ENCODE data around the gene RIOK1.

The RIOK1 gene

GRCh38 chr6:7439228-7439627 is 49.6 kb downstream of the RIOK1 start:
- H3K9me3 ChIP-seq (ENCODE audit: insufficient read depth, low read length) = no peaks in the 10 kb centered on the region
- H3K27ac ChIP-seq (ENCODE audit: low read length) = peak overlapping the region; percentile 41; the same call in 1 of the 2 replicates
- H3K27me3 ChIP-seq (ENCODE audit: low read depth, low read length) = no peaks in the 10 kb centered on the region
- no peak overlapping the region for H3K9ac ChIP-seq (ENCODE audit: low read length)
- no peak overlapping the region for H2AFZ ChIP-seq (ENCODE audit: low read depth, low read length)
- H4K20me1 ChIP-seq (ENCODE audit: insufficient read depth, low read length) = no peaks in the 10 kb centered on the region
- no peaks in the 10 kb centered on the region for H3K36me3 ChIP-seq (replicated peaks; ENCODE audit: low read depth, low read length)
- no peaks in the 10 kb centered on the region for H3K79me2 ChIP-seq (ENCODE audit: low read length)
- H3K4me2 ChIP-seq (ENCODE audit: low read length) = peak overlapping the region; percentile 38
- H3K4me1 ChIP-seq (ENCODE audit: low read length) = peaks cover 21% of the 10 kb centered on the region
- H3K4me3 ChIP-seq (ENCODE audit: low read length) = 0 out of 2 replicates have a peak overlapping the region, but pooled peaks have one; percentile 9
- TF ChIP-seq EZH2phosphoT487 (IDR thresholded peaks at IDR 0.05; ENCODE audit: low read depth) (no peak), CTCF (IDR thresholded peaks at IDR 0.05; ENCODE audit: low read depth, low read length) (no peak)

GRCh38 chr6:7440476-7440875 is 50.9 kb downstream of the RIOK1 start:
- no peak overlapping the region for H2AFZ ChIP-seq (ENCODE audit: low read depth, low read length)
- H3K36me3 ChIP-seq (replicated peaks; ENCODE audit: low read depth, low read length) = no peaks in the 10 kb centered on the region
- TF ChIP-seq CTCF (IDR thresholded peaks at IDR 0.05; ENCODE audit: low read depth, low read length) = no peak
- TF ChIP-seq EZH2phosphoT487 (IDR thresholded peaks at IDR 0.05; ENCODE audit: low read depth) = no peak
- H3K4me1 ChIP-seq (ENCODE audit: low read length) = peaks cover 21% of the 10 kb centered on the region
- H3K4me2 ChIP-seq (ENCODE audit: low read length) = no peak overlapping the region
- H3K27me3 ChIP-seq (ENCODE audit: low read depth, low read length) = no peaks in the 10 kb centered on the region
- H3K79me2 ChIP-seq (ENCODE audit: low read length) = no peaks in the 10 kb centered on the region
- H3K27ac ChIP-seq (ENCODE audit: low read length) = no peak overlapping the region
- H4K20me1 ChIP-seq (ENCODE audit: insufficient read depth, low read length) = no peaks in the 10 kb centered on the region
- H3K9me3 ChIP-seq (ENCODE audit: insufficient read depth, low read length) = no peaks in the 10 kb centered on the region
- H3K4me3 ChIP-seq (ENCODE audit: low read length) = no peak overlapping the region
- H3K9ac ChIP-seq (ENCODE audit: low read length) = no peak overlapping the region

GRCh38 chr6:7441048-7441775 is 51.6 kb downstream of the RIOK1 start:
- Histone ChIP-seq H3K4me2 (ENCODE audit: low read length) (no peak overlapping the region), H3K4me1 (ENCODE audit: low read length) (peaks cover 21% of the 10 kb centered on the region), H3K27ac (ENCODE audit: low read length) (no peak overlapping the region), H3K9me3 (ENCODE audit: insufficient read depth, low read length) (no peaks in the 10 kb centered on the region), H3K79me2 (ENCODE audit: low read length) (no peaks in the 10 kb centered on the region), H4K20me1 (ENCODE audit: insufficient read depth, low read length) (no peaks in the 10 kb centered on the region), H3K4me3 (ENCODE audit: low read length) (no peak overlapping the region), H3K9ac (ENCODE audit: low read length) (no peak overlapping the region), H3K36me3 (replicated peaks; ENCODE audit: low read depth, low read length) (no peaks in the 10 kb centered on the region), H2AFZ (ENCODE audit: low read depth, low read length) (no peak overlapping the region), H3K27me3 (ENCODE audit: low read depth, low read length) (no peaks in the 10 kb centered on the region)
- TF ChIP-seq CTCF (IDR thresholded peaks at IDR 0.05; ENCODE audit: low read depth, low read length) (no peak), EZH2phosphoT487 (IDR thresholded peaks at IDR 0.05; ENCODE audit: low read depth) (no peak)

- Histone ChIP-seq H3K4me2 (ENCODE audit: low read length) (0 out of 2 replicates have a peak overlapping the region, but pooled peaks have one; percentile 22), H3K36me3 (replicated peaks; ENCODE audit: low read depth, low read length) (no peaks in the 10 kb centered on the region), H3K9ac (ENCODE audit: low read length) (no peak overlapping the region), H3K79me2 (ENCODE audit: low read length) (no peaks in the 10 kb centered on the region), H3K9me3 (ENCODE audit: insufficient read depth, low read length) (no peaks in the 10 kb centered on the region), H3K27ac (ENCODE audit: low read length) (no peak overlapping the region), H3K27me3 (ENCODE audit: low read depth, low read length) (no peaks in the 10 kb centered on the region), H3K4me1 (ENCODE audit: low read length) (peaks cover 21% of the 10 kb centered on the region), H2AFZ (ENCODE audit: low read depth, low read length) (no peak overlapping the region), H3K4me3 (ENCODE audit: low read length) (no peak overlapping the region), H4K20me1 (ENCODE audit: insufficient read depth, low read length) (no peaks in the 10 kb centered on the region)
- TF ChIP-seq CTCF (IDR thresholded peaks at IDR 0.05; ENCODE audit: low read depth, low read length) (no peak), EZH2phosphoT487 (IDR thresholded peaks at IDR 0.05; ENCODE audit: low read depth) (no peak)
These were observed 52.9 kb downstream of the RIOK1 start for GRCh38 chr6:7442467-7442866.

Data from OCI-LY3 (cell line).